ENCODE results near the gene VRTN.
A peak's percentile ranks its signal among the peaks of the same experiment; 100 is the strongest.

VRTN gene

DNA sequence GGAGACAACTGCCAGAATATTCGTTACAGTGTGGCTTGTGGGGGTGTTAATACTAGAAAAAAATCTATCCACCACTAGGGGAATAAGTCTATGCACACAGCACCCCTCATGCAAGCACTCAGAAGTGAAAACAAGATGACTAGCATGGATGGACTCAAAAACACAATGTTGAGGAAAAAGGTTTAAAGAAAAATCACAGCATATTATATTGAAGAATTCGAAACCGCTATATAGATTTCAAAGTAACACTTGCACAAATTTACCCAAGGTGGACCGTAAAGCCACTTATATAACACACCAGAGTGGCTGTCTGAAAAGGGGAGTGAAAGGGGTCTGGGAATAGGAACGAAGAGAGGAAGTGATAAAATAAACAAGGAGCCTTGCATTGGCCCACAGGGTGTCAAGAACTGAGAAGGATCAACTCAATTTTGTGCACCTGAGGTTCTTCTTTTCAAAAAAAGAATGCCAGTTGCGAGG lies 46.1 kb upstream of the VRTN start:
- H3K4me1 ChIP-seq (ENCODE audit: insufficient read depth, low read length, poor library complexity, severe bottlenecking) = peaks cover 22% of the 10 kb centered on the region
- no peaks in the 10 kb centered on the region for H3K9me3 ChIP-seq (ENCODE audit: insufficient read depth, low read depth, low read length)
- peaks cover 8% of the 10 kb centered on the region; the same call in 1 of the 2 replicates for H3K36me3 ChIP-seq (ENCODE audit: insufficient read depth, low read length)
- peak overlapping the region; percentile 83 for H3K9ac ChIP-seq (ENCODE audit: low read depth, low read length, poor library complexity, severe bottlenecking)
- H3F3A ChIP-seq (ENCODE audit: low read depth) = no peaks in the 10 kb centered on the region
- H3K27me3 ChIP-seq (ENCODE audit: insufficient read depth, low read length, poor library complexity, severe bottlenecking) = no peaks in the 10 kb centered on the region
- H3K79me2 ChIP-seq (ENCODE audit: insufficient read depth, low read length) = peaks cover 53% of the 10 kb centered on the region
- no peak for TF ChIP-seq EZH2phosphoT487 (IDR thresholded peaks at IDR 0.05; ENCODE audit: borderline replicate concordance)
- TF ChIP-seq, protein P1, sequence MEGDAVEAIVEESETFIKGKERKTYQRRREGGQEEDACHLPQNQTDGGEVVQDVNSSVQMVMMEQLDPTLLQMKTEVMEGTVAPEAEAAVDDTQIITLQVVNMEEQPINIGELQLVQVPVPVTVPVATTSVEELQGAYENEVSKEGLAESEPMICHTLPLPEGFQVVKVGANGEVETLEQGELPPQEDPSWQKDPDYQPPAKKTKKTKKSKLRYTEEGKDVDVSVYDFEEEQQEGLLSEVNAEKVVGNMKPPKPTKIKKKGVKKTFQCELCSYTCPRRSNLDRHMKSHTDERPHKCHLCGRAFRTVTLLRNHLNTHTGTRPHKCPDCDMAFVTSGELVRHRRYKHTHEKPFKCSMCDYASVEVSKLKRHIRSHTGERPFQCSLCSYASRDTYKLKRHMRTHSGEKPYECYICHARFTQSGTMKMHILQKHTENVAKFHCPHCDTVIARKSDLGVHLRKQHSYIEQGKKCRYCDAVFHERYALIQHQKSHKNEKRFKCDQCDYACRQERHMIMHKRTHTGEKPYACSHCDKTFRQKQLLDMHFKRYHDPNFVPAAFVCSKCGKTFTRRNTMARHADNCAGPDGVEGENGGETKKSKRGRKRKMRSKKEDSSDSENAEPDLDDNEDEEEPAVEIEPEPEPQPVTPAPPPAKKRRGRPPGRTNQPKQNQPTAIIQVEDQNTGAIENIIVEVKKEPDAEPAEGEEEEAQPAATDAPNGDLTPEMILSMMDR (conservative IDR thresholded peaks at IDR 0.05; ENCODE audit: low read length) = peak; percentile 63
- peak overlapping the region; percentile 98 for H2AFZ ChIP-seq (ENCODE audit: low read length)
- peak overlapping the region; percentile 84 for H3K4me3 ChIP-seq (ENCODE audit: low read length, poor library complexity, severe bottlenecking)
- H3K9me2 ChIP-seq (replicated peaks; ENCODE audit: low read depth, low read length) = no peaks in the 10 kb centered on the region
- H3K4me2 ChIP-seq (ENCODE audit: low read depth, low read length, poor library complexity, severe bottlenecking) = peak overlapping the region; percentile 85
- peaks cover 14% of the 10 kb centered on the region for H4K20me1 ChIP-seq (ENCODE audit: insufficient read depth, low read length, poor library complexity, severe bottlenecking)

DNA sequence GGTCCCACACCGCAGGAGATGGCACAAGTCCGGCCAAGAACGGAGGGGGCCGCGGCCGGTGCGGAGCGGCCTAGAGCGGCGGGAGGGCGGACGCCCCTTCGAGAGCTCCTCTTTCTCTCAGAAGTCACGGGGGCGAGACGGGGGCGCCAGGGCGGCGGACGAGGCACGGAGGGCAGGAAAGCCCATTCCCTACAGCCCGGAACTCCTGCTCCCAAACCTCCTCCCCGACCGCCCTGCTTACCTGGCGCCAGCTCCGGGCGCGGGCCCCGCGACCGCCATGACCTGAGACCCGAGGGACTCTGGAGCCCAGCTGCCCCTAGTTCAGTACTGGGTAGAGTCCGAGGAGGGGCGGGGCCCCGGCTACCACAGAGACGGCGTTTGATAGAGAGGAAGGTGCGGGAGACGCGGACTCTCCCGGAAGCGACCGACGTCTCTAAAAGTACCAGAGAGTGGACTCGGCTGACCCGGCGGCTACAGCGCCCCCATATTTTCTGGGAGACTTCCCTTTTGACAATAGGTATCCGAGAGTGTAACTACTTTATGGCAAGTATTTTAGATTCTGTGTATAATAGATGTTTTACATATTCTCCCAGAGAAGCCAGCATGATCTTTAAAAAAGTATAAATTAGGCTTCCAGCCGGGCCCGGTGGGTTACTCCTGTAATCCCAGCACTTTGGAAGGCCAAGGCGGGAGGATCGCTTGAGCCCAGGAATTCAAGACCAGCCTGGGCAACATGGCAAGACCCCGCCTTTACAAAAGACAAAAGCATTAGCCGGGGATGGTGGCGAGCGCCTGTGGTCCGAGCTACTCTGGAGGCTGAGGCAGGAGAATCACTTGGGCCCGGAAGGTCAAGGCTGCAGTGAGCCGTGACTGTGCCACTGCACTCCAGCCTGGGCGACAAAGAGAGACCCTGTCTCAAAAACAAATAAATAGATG lies 45.4 kb upstream of the VRTN start, which contains the start of gene ABCD4:
ABCD4 (minus strand) TSS at position 301 of the 936 bp plus-strand sequence; CDS start at position 279, 22 bp downstream.
- H4K20me1 ChIP-seq (ENCODE audit: insufficient read depth, low read length, poor library complexity, severe bottlenecking) = peaks cover 14% of the 10 kb centered on the region
- H2AFZ ChIP-seq (ENCODE audit: low read length) = peak within 1 kb of the TSS; percentile 98
- H3K79me2 ChIP-seq (ENCODE audit: insufficient read depth, low read length) = peaks cover 47% of the 10 kb centered on the region
- H3K9me3 ChIP-seq (ENCODE audit: insufficient read depth, low read depth, low read length) = no peaks in the 10 kb centered on the region
- peaks cover 22% of the 10 kb centered on the region for H3K4me1 ChIP-seq (ENCODE audit: insufficient read depth, low read length, poor library complexity, severe bottlenecking)
- peak within 1 kb of the TSS; percentile 84 for H3K4me3 ChIP-seq (ENCODE audit: low read length, poor library complexity, severe bottlenecking)
- no peaks in the 10 kb centered on the region for H3F3A ChIP-seq (ENCODE audit: low read depth)
- H3K36me3 ChIP-seq (ENCODE audit: insufficient read depth, low read length) = peaks cover under 1% of the 10 kb centered on the region; the same call in 1 of the 2 replicates
- no peaks in the 10 kb centered on the region for H3K9me2 ChIP-seq (replicated peaks; ENCODE audit: low read depth, low read length)
- no peak for TF ChIP-seq EZH2phosphoT487 (IDR thresholded peaks at IDR 0.05; ENCODE audit: borderline replicate concordance)
- TF ChIP-seq, protein P1 (conservative IDR thresholded peaks at IDR 0.05; ENCODE audit: low read length) = peak; percentile 72
- H3K27me3 ChIP-seq (ENCODE audit: insufficient read depth, low read length, poor library complexity, severe bottlenecking) = no peaks in the 10 kb centered on the region
- peak within 1 kb of the TSS; percentile 85 for H3K4me2 ChIP-seq (ENCODE audit: low read depth, low read length, poor library complexity, severe bottlenecking)
- H3K9ac ChIP-seq (ENCODE audit: low read depth, low read length, poor library complexity, severe bottlenecking) = peak within 1 kb of the TSS; percentile 83

DNA sequence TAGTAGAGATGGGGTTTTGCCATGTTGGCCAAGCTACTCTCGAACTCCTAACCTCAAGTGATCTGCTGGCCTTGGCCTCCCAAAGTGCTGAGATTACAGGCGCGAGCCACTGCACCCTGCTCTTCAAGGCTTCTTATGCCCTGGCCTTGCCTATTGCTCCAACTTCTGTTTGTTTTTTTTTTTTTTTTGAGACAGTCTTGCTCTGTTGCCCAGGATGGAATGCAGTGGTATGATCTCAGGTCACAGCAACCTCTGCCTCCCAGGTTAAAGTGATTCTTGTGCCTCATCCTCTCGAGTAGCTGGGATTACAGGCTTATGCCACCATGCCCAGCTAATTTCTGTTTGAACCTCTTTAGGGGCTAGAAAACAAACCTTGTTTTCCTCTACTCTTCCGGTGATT lies 39.6 kb upstream of the VRTN start:
- Histone ChIP-seq H3K36me3 (ENCODE audit: insufficient read depth, low read length) (no peaks in the 10 kb centered on the region), H3K9me2 (replicated peaks; ENCODE audit: low read depth, low read length) (no peaks in the 10 kb centered on the region), H3K4me1 (ENCODE audit: insufficient read depth, low read length, poor library complexity, severe bottlenecking) (no peaks in the 10 kb centered on the region), H3F3A (ENCODE audit: low read depth) (no peaks in the 10 kb centered on the region), H3K4me2 (ENCODE audit: low read depth, low read length, poor library complexity, severe bottlenecking) (no peak overlapping the region), H4K20me1 (ENCODE audit: insufficient read depth, low read length, poor library complexity, severe bottlenecking) (no peaks in the 10 kb centered on the region), H2AFZ (ENCODE audit: low read length) (no peak overlapping the region), H3K4me3 (ENCODE audit: low read length, poor library complexity, severe bottlenecking) (no peak overlapping the region), H3K9ac (ENCODE audit: low read depth, low read length, poor library complexity, severe bottlenecking) (no peak overlapping the region), H3K79me2 (ENCODE audit: insufficient read depth, low read length) (no peaks in the 10 kb centered on the region), H3K27me3 (ENCODE audit: insufficient read depth, low read length, poor library complexity, severe bottlenecking) (no peaks in the 10 kb centered on the region), H3K9me3 (ENCODE audit: insufficient read depth, low read depth, low read length) (no peaks in the 10 kb centered on the region)
- TF ChIP-seq, protein P1 (conservative IDR thresholded peaks at IDR 0.05; ENCODE audit: low read length) = no peak
- no peak for TF ChIP-seq EZH2phosphoT487 (IDR thresholded peaks at IDR 0.05; ENCODE audit: borderline replicate concordance)
